CD4-positive, CD25-positive, alpha-beta regulatory T cell (primary cell): ENCODE data around the gene MAML2. TPM values are rescaled to one million over a fixed set of nuclear protein-coding genes. Genes with fewer than 3 reads are reported as not detected.

Experiments
- ATAC-seq, 2 donors: fragments of 150-1000 bp; cut with Tn5 transposase; one replicate each; pipeline ENCODE4 v1.10.0; 2021; ENCODE audit warnings: low read depth in 2 of 2, moderate number of reproducible peaks in 2 of 2, moderate library complexity in 1 of 2
- DNase-seq, 3 donors: peaks; one replicate each; pipeline versions ENCODE4 v3.0.0 to v3.0.0-alpha.2; 2012 to 2022; ENCODE audit warnings: mixed read lengths in 1 of 3
- H3K27ac ChIP-seq: one replicate; pipeline ENCODE4 v1.7.0; 2013; ENCODE audit warnings: mild to moderate bottlenecking, low read length; ENCODE audit not compliant: insufficient read depth, poor library complexity, severe bottlenecking
- H3K27me3 ChIP-seq: one replicate; pipeline ENCODE4 v1.7.0; 2013; ENCODE audit warnings: low read length; ENCODE audit not compliant: control insufficient read depth, insufficient read depth
- H3K36me3 ChIP-seq: one replicate; pipeline ENCODE4 v1.7.0; 2013; ENCODE audit warnings: mild to moderate bottlenecking, low read length, moderate library complexity; ENCODE audit not compliant: control insufficient read depth, insufficient read depth
- H3K4me1 ChIP-seq: 2 replicates; pipeline ENCODE4 v1.7.0; 2013; ENCODE audit warnings: mild to moderate bottlenecking, low read length; ENCODE audit not compliant: insufficient read depth, control insufficient read depth, poor library complexity, severe bottlenecking
- H3K4me3 ChIP-seq: one replicate; pipeline ENCODE4 v1.7.0; 2013; ENCODE audit warnings: low read depth, mild to moderate bottlenecking, low read length, moderate library complexity
- H3K9me3 ChIP-seq, 2 experiments: 1 replicate in 1 of 2; 2 replicates in 1 of 2; pipeline ENCODE4 v1.7.0; 2013; ENCODE audit warnings: low read length in 2 of 2, mild to moderate bottlenecking in 1 of 2, moderate library complexity in 1 of 2; ENCODE audit not compliant: control insufficient read depth in 2 of 2
- H3K27ac Mint-ChIP-seq, 3 donors: one replicate each; pipeline ENCODE4 v1.8.0; 2020 to 2022; ENCODE audit warnings: mild to moderate bottlenecking in 3 of 3, mixed read lengths in 3 of 3, moderate library complexity in 2 of 3
- H3K27me3 Mint-ChIP-seq: one replicate; pipeline ENCODE4 v1.8.0; 2022; ENCODE audit warnings: mild to moderate bottlenecking, mixed read lengths
- H3K36me3 Mint-ChIP-seq: one replicate; pipeline ENCODE4 v1.8.0; 2020; ENCODE audit warnings: mixed read lengths
- H3K4me1 Mint-ChIP-seq, 4 donors: one replicate each; pipeline ENCODE4 v1.8.0; 2020 to 2022; ENCODE audit warnings: mixed read lengths in 4 of 4, mild to moderate bottlenecking in 1 of 4
- H3K4me3 Mint-ChIP-seq, 4 donors: one replicate each; pipeline ENCODE4 v1.8.0; 2020 to 2022; ENCODE audit warnings: mild to moderate bottlenecking in 4 of 4, mixed read lengths in 4 of 4, moderate library complexity in 3 of 4
- H3K9me3 Mint-ChIP-seq, 7 donors: one replicate each; pipeline ENCODE4 v1.8.0; 2020 to 2022; ENCODE audit warnings: mixed read lengths in 7 of 7, mild to moderate bottlenecking in 3 of 7, moderate library complexity in 2 of 7
- polyA plus RNA-seq, 4 donors: library from polyadenylated mRNA; unstranded; fragments of 300-500 nt; fragmentation: Illumina TruSeq; gene quantifications; one replicate each; pipeline ENCODE4 v1.2.3, GENCODE V29; 2021
- total RNA-seq: library from RNA; stranded (reverse); gene quantifications from one replicate; pipeline ENCODE4 v1.2.3, GENCODE V29; 2022

Gene MAML2
- total and polyA plus RNA-seq, 5 donors from 2014 or later: 4.1 to 35.6 (median 9.3) TPM

- no peak overlapping the region for H3K4me3 Mint-ChIP-seq
- DNase-seq (no peak), ATAC-seq (no peak)
- H3K27me3 ChIP-seq: no peaks in the 10 kb centered on the region
- H3K4me3 ChIP-seq: no peak overlapping the region
- H3K27me3 Mint-ChIP-seq: no peaks in the 10 kb centered on the region
- H3K27ac Mint-ChIP-seq: peak overlapping the region in 2 of 3 donors; percentile 59 to 74
- peaks cover 25% of the 10 kb centered on the region for H3K4me1 ChIP-seq
- H3K4me1 Mint-ChIP-seq: peaks cover 46 to 98% (median 85%) of the 10 kb centered on the region in 4 donors
- H3K27ac ChIP-seq: no peak overlapping the region
- H3K9me3 Mint-ChIP-seq: peaks cover 0 to under 1% (median 0%) of the 10 kb centered on the region in 7 donors
- H3K9me3 ChIP-seq: no peaks in the 10 kb centered on the region
- H3K36me3 Mint-ChIP-seq: peaks cover 30% of the 10 kb centered on the region
- peaks cover 2% of the 10 kb centered on the region for H3K36me3 ChIP-seq
These were observed 26.1 kb downstream of the MAML2 start for GRCh38 chr11:96316869-96317268.

GRCh38 chr11:96315476-96315875 lies 27.5 kb downstream of the MAML2 start:
- Mint-ChIP-seq H3K27me3 (no peaks in the 10 kb centered on the region), H3K4me3 (peak overlapping the region in 1 of 4 donors; percentile 11), H3K4me1 (peaks cover 37 to 98% (median 82%) of the 10 kb centered on the region in 4 donors), H3K36me3 (peaks cover 28% of the 10 kb centered on the region), H3K27ac (peak overlapping the region; percentile 33 to 88 (median 75)), H3K9me3 (peaks cover 0 to 2% (median 0%) of the 10 kb centered on the region in 7 donors)
- H3K9me3 ChIP-seq: no peaks in the 10 kb centered on the region
- no peak for ATAC-seq
- H3K4me1 ChIP-seq: peaks cover 25% of the 10 kb centered on the region
- no peaks in the 10 kb centered on the region for H3K27me3 ChIP-seq
- H3K4me3 ChIP-seq: no peak overlapping the region
- DNase-seq: no peak
- H3K27ac ChIP-seq: no peak overlapping the region
- H3K36me3 ChIP-seq: peaks cover 4% of the 10 kb centered on the region

- Histone ChIP-seq H3K9me3 (no peaks in the 10 kb centered on the region), H3K4me1 (peaks cover 25% of the 10 kb centered on the region), H3K27ac (peak overlapping the region; percentile 38), H3K27me3 (no peaks in the 10 kb centered on the region), H3K4me3 (no peak overlapping the region), H3K36me3 (peaks cover 7% of the 10 kb centered on the region)
- Mint-ChIP-seq H3K27me3 (no peaks in the 10 kb centered on the region), H3K4me1 (peaks cover 37 to 95% (median 75%) of the 10 kb centered on the region in 4 donors), H3K27ac (peak overlapping the region; percentile 70 to 88 (median 76)), H3K9me3 (peaks cover 0 to 2% (median 0%) of the 10 kb centered on the region in 7 donors), H3K36me3 (peaks cover 27% of the 10 kb centered on the region), H3K4me3 (peak overlapping the region in 2 of 4 donors; percentile 26 to 44)
- DNase-seq (peak in 1 of 3 donors; percentile 30), ATAC-seq (peak in 1 of 2 donors; percentile 44)
These were observed 28.5 kb downstream of the MAML2 start for GRCh38 chr11:96314326-96315020.

DNA sequence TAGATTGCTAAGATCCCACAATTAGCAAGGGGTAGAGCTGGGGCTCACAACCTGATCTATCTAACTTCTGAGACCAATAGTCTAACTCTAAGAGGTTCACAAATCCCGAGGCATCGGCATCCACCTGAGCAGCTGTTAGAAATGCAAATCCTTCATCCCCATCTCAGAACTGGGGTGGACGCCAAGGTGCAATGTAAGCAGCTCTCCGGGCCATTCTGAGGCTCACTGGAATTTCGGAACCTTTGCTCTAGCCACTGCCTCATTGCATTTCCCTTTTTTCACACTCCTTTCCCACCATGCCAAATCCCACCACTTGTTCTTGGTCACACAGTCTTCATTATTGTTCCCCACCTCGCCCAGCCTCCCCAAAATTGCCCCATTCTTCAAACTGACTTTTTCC lies 29.8 kb downstream of the MAML2 start:
- H3K9me3 ChIP-seq: no peaks in the 10 kb centered on the region
- peaks cover 7% of the 10 kb centered on the region for H3K36me3 ChIP-seq
- H3K27ac ChIP-seq: no peak overlapping the region
- H3K27me3 ChIP-seq: no peaks in the 10 kb centered on the region
- Mint-ChIP-seq H3K27ac (peak overlapping the region in 2 of 3 donors; percentile 86 to 88), H3K4me3 (no peak overlapping the region), H3K36me3 (peaks cover 27% of the 10 kb centered on the region), H3K4me1 (peaks cover 39 to 95% (median 71%) of the 10 kb centered on the region in 4 donors), H3K9me3 (peaks cover 0 to 2% (median 0%) of the 10 kb centered on the region in 7 donors), H3K27me3 (no peaks in the 10 kb centered on the region)
- DNase-seq: no peak
- H3K4me1 ChIP-seq: peaks cover 19% of the 10 kb centered on the region
- H3K4me3 ChIP-seq: no peak overlapping the region
- ATAC-seq: no peak

GRCh38 chr11:96311120-96311568 lies 31.9 kb downstream of the MAML2 start:
- Histone ChIP-seq H3K4me3 (no peak overlapping the region), H3K4me1 (peaks cover 27% of the 10 kb centered on the region), H3K9me3 (no peaks in the 10 kb centered on the region), H3K27ac (no peak overlapping the region), H3K36me3 (peaks cover 4% of the 10 kb centered on the region), H3K27me3 (no peaks in the 10 kb centered on the region)
- peaks cover 28 to 93% (median 69%) of the 10 kb centered on the region in 4 donors for H3K4me1 Mint-ChIP-seq
- ATAC-seq: no peak
- peaks cover 14% of the 10 kb centered on the region for H3K36me3 Mint-ChIP-seq
- H3K27me3 Mint-ChIP-seq: no peaks in the 10 kb centered on the region
- H3K4me3 Mint-ChIP-seq: no peak overlapping the region
- peaks cover 0 to 2% (median 0%) of the 10 kb centered on the region in 7 donors for H3K9me3 Mint-ChIP-seq
- peak overlapping the region; percentile 6 to 76 (median 41) for H3K27ac Mint-ChIP-seq
- DNase-seq: no peak

DNA sequence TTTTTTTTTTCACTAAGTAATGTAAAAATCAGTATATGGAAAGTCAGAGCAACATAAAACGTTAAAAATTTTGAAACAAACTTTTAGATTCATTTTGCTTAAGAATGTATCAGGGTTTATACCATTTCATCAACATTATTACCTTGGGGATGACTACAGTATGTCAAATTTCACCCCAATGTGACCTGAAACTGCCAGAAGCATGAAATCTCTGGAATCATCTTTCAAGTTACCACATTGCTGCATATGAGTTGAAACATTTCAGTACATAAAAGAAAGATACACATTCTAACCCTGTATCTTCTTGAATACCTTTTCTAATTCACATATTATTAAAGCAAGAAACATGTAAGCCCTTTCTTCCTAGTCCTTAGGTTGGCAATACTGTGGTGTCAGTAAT lies 32.8 kb downstream of the MAML2 start:
- no peak overlapping the region for H3K27ac ChIP-seq
- Mint-ChIP-seq H3K27ac (no peak overlapping the region), H3K27me3 (no peaks in the 10 kb centered on the region), H3K9me3 (peaks cover 0 to 2% (median 0%) of the 10 kb centered on the region in 7 donors), H3K36me3 (peaks cover 12% of the 10 kb centered on the region), H3K4me3 (no peak overlapping the region), H3K4me1 (peaks cover 23 to 89% (median 64%) of the 10 kb centered on the region in 4 donors)
- H3K27me3 ChIP-seq: no peaks in the 10 kb centered on the region
- H3K4me3 ChIP-seq: no peak overlapping the region
- H3K4me1 ChIP-seq: peaks cover 29% of the 10 kb centered on the region
- H3K36me3 ChIP-seq: peaks cover 4% of the 10 kb centered on the region
- no peak for ATAC-seq
- H3K9me3 ChIP-seq: no peaks in the 10 kb centered on the region
- no peak for DNase-seq

GRCh38 chr11:96309643-96310017 lies 33.4 kb downstream of the MAML2 start:
- Histone ChIP-seq H3K9me3 (no peaks in the 10 kb centered on the region), H3K36me3 (peaks cover 6% of the 10 kb centered on the region), H3K27me3 (no peaks in the 10 kb centered on the region), H3K27ac (no peak overlapping the region), H3K4me1 (peaks cover 24% of the 10 kb centered on the region), H3K4me3 (no peak overlapping the region)
- H3K9me3 Mint-ChIP-seq: peaks cover 0 to 2% (median 0%) of the 10 kb centered on the region in 7 donors
- ATAC-seq (no peak), DNase-seq (no peak)
- H3K4me1 Mint-ChIP-seq: peaks cover 18 to 86% (median 59%) of the 10 kb centered on the region in 4 donors
- no peak overlapping the region for H3K4me3 Mint-ChIP-seq
- no peaks in the 10 kb centered on the region for H3K27me3 Mint-ChIP-seq
- peak overlapping the region in 1 of 3 donors; percentile 91 for H3K27ac Mint-ChIP-seq
- peaks cover 12% of the 10 kb centered on the region for H3K36me3 Mint-ChIP-seq
